Measurements from ENCODE around the gene RCBTB1.

RCBTB1 gene

DNA sequence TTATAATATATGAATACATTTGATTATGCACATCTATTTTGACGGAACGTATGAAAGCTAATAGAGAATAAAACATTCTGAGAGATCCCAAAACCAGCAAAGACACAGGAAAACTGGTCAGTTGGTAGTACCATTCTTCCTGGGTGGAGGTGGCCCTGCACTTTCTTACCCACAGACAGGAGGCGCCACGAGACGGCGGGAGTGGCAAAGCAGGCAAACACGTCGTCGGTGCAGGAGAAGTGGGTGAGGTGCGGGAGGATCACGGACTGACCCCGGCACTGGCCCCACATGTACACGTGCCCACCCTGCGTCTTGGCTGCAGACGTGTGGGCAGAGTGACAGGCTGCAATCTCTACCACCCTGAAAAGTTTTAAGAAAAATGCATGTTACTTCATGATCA, 36.1 kb downstream of the RCBTB1 start:
- H3K27ac ChIP-seq: no peak overlapping the region
- no peaks in the 10 kb centered on the region for H3K9me3 ChIP-seq
- H3K27me3 ChIP-seq: no peaks in the 10 kb centered on the region
- peaks cover 4 to 8% of the 10 kb centered on the region in 2 experiments for H3K4me1 ChIP-seq (ENCODE audit: control insufficient read depth in 1 of 2, insufficient read depth in 1 of 2, low read depth in 1 of 2, low read length in 1 of 2)
- H3K4me3 ChIP-seq (ENCODE audit: low read depth in 1 of 2, low read length in 1 of 2): no peak overlapping the region
- TF ChIP-seq, protein P1, sequence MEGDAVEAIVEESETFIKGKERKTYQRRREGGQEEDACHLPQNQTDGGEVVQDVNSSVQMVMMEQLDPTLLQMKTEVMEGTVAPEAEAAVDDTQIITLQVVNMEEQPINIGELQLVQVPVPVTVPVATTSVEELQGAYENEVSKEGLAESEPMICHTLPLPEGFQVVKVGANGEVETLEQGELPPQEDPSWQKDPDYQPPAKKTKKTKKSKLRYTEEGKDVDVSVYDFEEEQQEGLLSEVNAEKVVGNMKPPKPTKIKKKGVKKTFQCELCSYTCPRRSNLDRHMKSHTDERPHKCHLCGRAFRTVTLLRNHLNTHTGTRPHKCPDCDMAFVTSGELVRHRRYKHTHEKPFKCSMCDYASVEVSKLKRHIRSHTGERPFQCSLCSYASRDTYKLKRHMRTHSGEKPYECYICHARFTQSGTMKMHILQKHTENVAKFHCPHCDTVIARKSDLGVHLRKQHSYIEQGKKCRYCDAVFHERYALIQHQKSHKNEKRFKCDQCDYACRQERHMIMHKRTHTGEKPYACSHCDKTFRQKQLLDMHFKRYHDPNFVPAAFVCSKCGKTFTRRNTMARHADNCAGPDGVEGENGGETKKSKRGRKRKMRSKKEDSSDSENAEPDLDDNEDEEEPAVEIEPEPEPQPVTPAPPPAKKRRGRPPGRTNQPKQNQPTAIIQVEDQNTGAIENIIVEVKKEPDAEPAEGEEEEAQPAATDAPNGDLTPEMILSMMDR (IDR thresholded peaks at IDR 0.05): no peak
- peaks cover 22% of the 10 kb centered on the region for H3K36me3 ChIP-seq

DNA sequence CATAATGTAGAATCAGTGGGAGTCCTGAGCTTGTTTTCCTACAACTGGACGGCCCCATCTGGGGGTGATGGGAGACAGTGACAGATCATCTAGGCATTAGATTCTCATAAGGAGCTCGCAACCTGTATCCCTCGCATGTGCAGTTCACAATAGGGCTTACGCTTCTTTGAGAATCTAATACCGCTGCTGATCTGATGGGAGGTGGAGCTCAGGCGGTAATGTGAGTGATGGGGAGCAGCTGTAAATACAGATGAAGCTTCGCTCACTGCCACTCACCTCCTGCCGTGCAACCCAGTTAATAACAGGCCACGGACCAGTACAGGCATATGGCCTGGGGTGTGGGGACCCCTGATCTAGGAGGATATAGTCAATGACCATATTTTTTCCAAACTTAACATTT, 38.8 kb downstream of the RCBTB1 start:
- Histone ChIP-seq H3K4me3 (ENCODE audit: low read depth in 1 of 2, low read length in 1 of 2) (no peak overlapping the region), H3K9me3 (no peaks in the 10 kb centered on the region), H3K36me3 (peaks cover 26% of the 10 kb centered on the region), H3K27ac (no peak overlapping the region), H3K4me1 (ENCODE audit: control insufficient read depth in 1 of 2, insufficient read depth in 1 of 2, low read depth in 1 of 2, low read length in 1 of 2) (peaks cover 4 to 8% of the 10 kb centered on the region in 2 experiments), H3K27me3 (no peaks in the 10 kb centered on the region)
- TF ChIP-seq, protein P1 (IDR thresholded peaks at IDR 0.05): no peak

DNA sequence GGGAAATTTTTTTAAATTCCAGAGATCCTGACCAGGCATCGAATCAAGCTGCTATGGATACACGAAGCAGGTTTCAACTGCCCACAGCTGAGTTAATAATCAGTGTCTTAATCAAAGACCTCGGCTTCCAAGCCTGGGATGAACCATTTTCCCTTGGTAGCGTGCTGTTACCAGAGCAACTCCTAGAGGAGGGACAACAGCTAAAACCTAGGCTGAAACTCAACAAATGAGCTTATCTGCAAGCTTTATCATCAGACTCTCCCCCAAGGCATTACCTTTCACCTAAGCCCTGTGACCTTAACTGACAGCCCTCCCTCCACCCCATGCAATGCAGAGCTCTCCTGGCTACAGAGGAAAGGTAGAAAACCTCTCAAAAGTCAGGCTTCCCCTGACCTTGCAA, 39.7 kb downstream of the RCBTB1 start:
- no peak overlapping the region for H3K4me3 ChIP-seq (ENCODE audit: low read depth in 1 of 2, low read length in 1 of 2)
- TF ChIP-seq, protein P1 (IDR thresholded peaks at IDR 0.05): no peak
- peaks cover 0 to 1% of the 10 kb centered on the region in 2 experiments for H3K4me1 ChIP-seq (ENCODE audit: control insufficient read depth in 1 of 2, insufficient read depth in 1 of 2, low read depth in 1 of 2, low read length in 1 of 2)
- H3K9me3 ChIP-seq: no peaks in the 10 kb centered on the region
- H3K27ac ChIP-seq: no peak overlapping the region
- H3K27me3 ChIP-seq: no peaks in the 10 kb centered on the region
- peaks cover 26% of the 10 kb centered on the region for H3K36me3 ChIP-seq

DNA sequence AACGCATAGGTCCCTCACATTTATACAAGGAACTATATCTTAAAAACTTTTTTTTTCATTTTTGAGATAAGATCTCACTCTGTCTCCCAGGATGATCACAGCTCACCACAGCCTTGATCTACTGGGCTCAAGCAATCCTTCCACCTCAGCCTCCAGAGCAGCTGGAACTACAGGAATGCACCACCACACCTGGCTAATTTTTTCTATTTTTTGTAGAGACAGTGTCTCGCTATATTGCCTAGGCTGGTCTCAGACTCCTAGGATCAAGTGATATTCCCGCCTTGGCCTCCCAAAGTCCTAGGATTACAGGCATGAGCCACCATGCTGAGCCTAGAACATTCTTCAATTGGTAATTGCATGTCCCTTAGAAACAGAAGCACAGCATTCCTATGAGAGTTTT, 41.7 kb downstream of the RCBTB1 start:
- TF ChIP-seq, protein P1 (IDR thresholded peaks at IDR 0.05): no peak
- Histone ChIP-seq H3K36me3 (peaks cover 29% of the 10 kb centered on the region), H3K4me1 (ENCODE audit: control insufficient read depth in 1 of 2, insufficient read depth in 1 of 2, low read depth in 1 of 2, low read length in 1 of 2) (peaks cover 0 to 6% of the 10 kb centered on the region in 2 experiments), H3K27me3 (no peaks in the 10 kb centered on the region), H3K9me3 (no peaks in the 10 kb centered on the region), H3K27ac (no peak overlapping the region), H3K4me3 (ENCODE audit: low read depth in 1 of 2, low read length in 1 of 2) (no peak overlapping the region)

DNA sequence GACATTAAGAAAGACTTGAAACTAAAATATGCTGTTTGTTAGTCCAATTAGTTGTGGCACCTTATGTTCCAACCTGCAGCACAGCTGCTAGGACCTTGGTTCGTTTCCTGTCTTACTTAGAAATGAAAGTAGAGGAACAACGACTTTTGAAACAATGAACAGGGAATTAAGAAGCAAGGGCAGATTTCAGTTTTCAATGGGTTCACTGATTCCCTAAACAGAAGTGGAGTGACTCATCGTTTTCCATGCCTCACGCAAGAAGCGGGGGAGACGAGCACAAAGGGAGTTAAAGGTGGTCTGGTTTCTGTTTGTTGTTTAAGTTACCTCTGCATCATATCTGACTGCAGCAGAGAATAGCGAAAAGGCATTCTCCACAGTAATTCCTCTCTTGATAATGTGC, 44.8 kb downstream of the RCBTB1 start:
- H3K4me1 ChIP-seq (ENCODE audit: control insufficient read depth in 1 of 2, insufficient read depth in 1 of 2, low read depth in 1 of 2, low read length in 1 of 2): peaks cover 0 to 6% of the 10 kb centered on the region in 2 experiments
- no peak overlapping the region for H3K27ac ChIP-seq
- peaks cover 23% of the 10 kb centered on the region for H3K36me3 ChIP-seq
- TF ChIP-seq, protein P1 (IDR thresholded peaks at IDR 0.05): no peak
- H3K27me3 ChIP-seq: no peaks in the 10 kb centered on the region
- H3K9me3 ChIP-seq: no peaks in the 10 kb centered on the region
- H3K4me3 ChIP-seq (ENCODE audit: low read depth in 1 of 2, low read length in 1 of 2): no peak overlapping the region

DNA sequence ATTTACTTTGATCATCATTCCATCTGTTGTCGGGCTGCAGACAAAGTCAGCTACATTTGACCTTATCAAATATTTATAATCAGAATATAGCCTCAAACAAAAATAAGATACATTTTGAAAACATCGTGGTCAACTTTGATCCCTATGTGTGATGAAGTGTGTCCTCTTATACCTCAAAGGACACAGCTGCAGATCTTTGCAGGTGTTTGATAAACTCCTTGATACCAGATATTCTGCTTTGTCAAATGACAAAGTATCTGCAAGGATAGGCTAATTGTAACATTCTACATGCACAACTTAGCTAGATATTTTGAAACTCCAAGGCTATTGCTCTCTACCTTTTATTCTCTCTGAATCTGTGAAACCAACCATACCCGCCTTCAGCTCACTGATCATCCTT, 45.6 kb downstream of the RCBTB1 start:
- TF ChIP-seq, protein P1 (IDR thresholded peaks at IDR 0.05): no peak

More for the DNA sequence above, 45.6 kb downstream of the RCBTB1 start:
- H3K27ac ChIP-seq: no peak overlapping the region
- no peaks in the 10 kb centered on the region for H3K9me3 ChIP-seq
- H3K4me3 ChIP-seq (ENCODE audit: low read depth in 1 of 2, low read length in 1 of 2): no peak overlapping the region
- H3K36me3 ChIP-seq: peaks cover 23% of the 10 kb centered on the region
- H3K4me1 ChIP-seq (ENCODE audit: control insufficient read depth in 1 of 2, insufficient read depth in 1 of 2, low read depth in 1 of 2, low read length in 1 of 2): peaks cover 0 to 6% of the 10 kb centered on the region in 2 experiments
- no peaks in the 10 kb centered on the region for H3K27me3 ChIP-seq
